Prostate gland (tissue), 2 donors: ENCODE data around the gene GRK1. TPM values are rescaled to one million over a fixed set of nuclear protein-coding genes. Genes with fewer than 3 reads are reported as not detected.
"Not testable (repeated sequence)": the region's sequence is repeated elsewhere in the genome, so short reads cannot be mapped to it uniquely, and the experiment has no call there.

Experiments used
- DNase-seq: peaks from one replicate; pipeline ENCODE4 v3.0.0-alpha.2; 2019; ENCODE audit warnings: low spot score
- H3K27ac ChIP-seq, 2 donors: fragments of 200-600 bp; sonication (generic); 2 replicates each; pipeline ENCODE4 v1.5.1; 2017 to 2019
- H3K27me3 ChIP-seq: fragments of 200-600 bp; sonication (generic); replicated peaks from 2 replicates; pipeline ENCODE4 v1.5.1; 2019; ENCODE audit not compliant: insufficient read depth
- H3K36me3 ChIP-seq, 2 donors: fragments of 200-600 bp; sonication (generic); 1 replicate in 1 of 2; 2 replicates in 1 of 2; pipeline versions ENCODE4 v1.5.1 to v1.8.1; 2017 to 2019
- H3K4me1 ChIP-seq: fragments of 200-600 bp; sonication (generic); replicated peaks from 2 replicates; pipeline ENCODE4 v1.5.1; 2019
- H3K4me3 ChIP-seq, 2 donors: fragments of 200-600 bp; sonication (generic); 2 replicates each; pipeline ENCODE4 v1.5.1; 2017 to 2019
- H3K9me3 ChIP-seq: fragments of 200-600 bp; sonication (generic); 2 replicates; pipeline ENCODE4 v1.5.1; 2017
- CTCF ChIP-seq, 4 experiments: fragments of 200-600 bp in 2 of 4; fragments of 450-650 bp in 2 of 4; sonication (generic) in 2 of 4; IDR thresholded peaks; 1 replicate in 3 of 4; 2 replicates in 1 of 4; pipeline ENCODE4 v1.5.1; 2016 to 2019; ENCODE audit warnings: antibody characterized with exemption in 4 of 4, mild to moderate bottlenecking in 2 of 4, moderate library complexity in 2 of 4
- POLR2A ChIP-seq: fragments of 450-650 bp; IDR thresholded peaks from one replicate; pipeline ENCODE4 v1.6.1; 2016; ENCODE audit warnings: antibody characterized with exemption, mild to moderate bottlenecking
- POLR2AphosphoS5 ChIP-seq: sonication (generic); formaldehyde crosslinking; IDR thresholded peaks from one replicate; pipeline ENCODE4 v1.6.1; 2017; ENCODE audit warnings: antibody characterized with exemption
- WGBS: methylation state at CpG from one replicate; pipeline ENCODE4 v1.1.5; 2018; 5-methylcytosine and 5-hydroxymethylcytosine counted together
- intact Hi-C: fragments of 100-400 bp; cut with DNase I; formaldehyde crosslinking; loops from one replicate; pipeline ENCODE4 v1.14.2; 2022
- total RNA-seq, 2 donors: library from RNA; depleted of rRNA; stranded (reverse); fragments of >200 nt; gene quantifications; one replicate each; pipeline ENCODE4 v1.1.0, GENCODE V29; 2016

GRK1 gene
- total RNA-seq, 2 donors from 2014 or later = 0.23 TPM; not detected in 1

- Histone ChIP-seq H3K9me3 (no peaks in the 10 kb centered on the region), H3K36me3 (no peaks in the 10 kb centered on the region), H3K4me1 (no peaks in the 10 kb centered on the region), H3K27ac (peak overlapping the region in 1 of 2 donors; percentile 28), H3K27me3 (peaks cover 3% of the 10 kb centered on the region), H3K4me3 (no peak overlapping the region)
- no peak for DNase-seq
- no peak for TF ChIP-seq POLR2AphosphoS5
- no peak for TF ChIP-seq CTCF (IDR thresholded peaks at IDR 0.05)
- TF ChIP-seq POLR2A = no peak
- intact Hi-C loops = no loop called here
- 72% methylated on average over 30 of the region's 30 CpGs for WGBS
These were observed 57.2 kb downstream of the GRK1 start for GRCh38 chr13:113724016-113724758.

- DNase-seq = peak; percentile 65
- intact Hi-C loops = no loop called here
- Histone ChIP-seq H3K9me3 (no peaks in the 10 kb centered on the region), H3K27ac (peak overlapping the region in 1 of 2 donors; percentile 28), H3K27me3 (peaks cover 3% of the 10 kb centered on the region), H3K4me3 (peak overlapping the region; percentile 21 to 43), H3K36me3 (no peaks in the 10 kb centered on the region), H3K4me1 (no peaks in the 10 kb centered on the region)
- under 1% methylated on average over 25 of the region's 36 CpGs for WGBS
- TF ChIP-seq POLR2AphosphoS5 (peak; percentile 32), CTCF (IDR thresholded peaks at IDR 0.05) (peak; percentile 64 to 91 (median 80)), POLR2A (no peak)
These were observed 57.8 kb downstream of the GRK1 start for GRCh38 chr13:113724780-113725315.

- peak overlapping the region; percentile 21 to 43 for H3K4me3 ChIP-seq
- H3K9me3 ChIP-seq, H3K27me3 ChIP-seq, intact Hi-C loops, H3K27ac ChIP-seq, H3K4me1 ChIP-seq, H3K36me3 ChIP-seq: not testable (repeated sequence)
- WGBS = 0% methylated on average over 2 of the region's 75 CpGs
- peak; percentile 39 for DNase-seq
These were observed 58.5 kb downstream of the GRK1 start for GRCh38 chr13:113725329-113726105.

- Histone ChIP-seq H3K27ac (peak overlapping the region in 1 of 2 donors; percentile 38), H3K4me3 (peak overlapping the region in 1 of 2 donors; percentile 7)
- DNase-seq = peak; percentile 24
- H3K9me3 ChIP-seq, intact Hi-C loops, H3K36me3 ChIP-seq, H3K27me3 ChIP-seq, H3K4me1 ChIP-seq: not testable (repeated sequence)
- WGBS = 22% methylated on average over 6 of the region's 54 CpGs
These were observed 59.2 kb downstream of the GRK1 start for GRCh38 chr13:113726106-113726821.

GRCh38 chr13:113726961-113727411 lies 60.0 kb downstream of the GRK1 start:
- TF ChIP-seq POLR2AphosphoS5 (no peak), CTCF (IDR thresholded peaks at IDR 0.05) (no peak), POLR2A (no peak)
- Histone ChIP-seq H3K27ac (no peak overlapping the region), H3K36me3 (no peaks in the 10 kb centered on the region), H3K4me1 (no peaks in the 10 kb centered on the region), H3K9me3 (no peaks in the 10 kb centered on the region), H3K4me3 (no peak overlapping the region), H3K27me3 (peaks cover 5% of the 10 kb centered on the region)
- WGBS = 77% methylated on average over 9 of the region's 10 CpGs
- DNase-seq = no peak
- intact Hi-C loops = no loop called here
